NK-92 (cell line): ENCODE data around the gene PPP3R1.
A peak's percentile ranks its signal among the peaks of the same experiment; 100 is the strongest.
"Not testable (repeated sequence)": the region's sequence is repeated elsewhere in the genome, so short reads cannot be mapped to it uniquely, and the experiment has no call there.

Experiments used
- DNase-seq: peaks from one replicate; lab custom pipeline; 2025; ENCODE audit not compliant: unreplicated experiment; lab: John Stamatoyannopoulos, UW

Gene PPP3R1

DNA sequence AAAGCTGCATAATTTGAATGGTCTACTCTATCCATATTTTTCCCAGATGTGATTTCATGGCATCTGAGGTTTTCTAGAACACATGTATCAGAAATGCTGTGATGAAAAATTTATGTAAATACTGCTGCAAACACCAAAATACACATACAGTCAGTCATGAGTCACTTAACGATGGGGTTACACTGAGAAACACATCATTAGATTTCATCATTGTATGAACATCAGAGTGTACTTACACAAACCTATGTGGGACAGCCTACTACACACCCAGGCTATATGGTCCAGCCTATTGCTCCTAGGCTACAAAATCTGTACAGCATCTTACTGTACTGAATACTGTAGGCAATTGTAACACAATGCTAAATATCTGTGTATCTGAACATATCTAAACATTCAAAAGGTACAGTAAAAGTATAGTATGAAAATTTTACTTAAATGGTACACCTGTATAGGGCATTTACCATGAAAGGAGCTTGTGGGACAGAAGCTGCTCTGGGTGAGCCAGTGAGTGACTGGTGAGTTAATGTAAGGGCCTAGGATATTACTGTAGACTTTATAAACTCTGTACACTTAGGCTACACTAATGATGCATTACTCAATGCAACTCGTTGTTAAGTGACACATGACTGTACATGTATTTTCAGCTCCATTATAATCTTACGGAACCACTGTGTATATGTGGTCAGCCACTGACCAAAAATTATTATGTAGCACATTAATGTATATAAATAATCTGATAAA is 61.2 kb downstream of the PPP3R1 start:
- no peak for DNase-seq

DNA sequence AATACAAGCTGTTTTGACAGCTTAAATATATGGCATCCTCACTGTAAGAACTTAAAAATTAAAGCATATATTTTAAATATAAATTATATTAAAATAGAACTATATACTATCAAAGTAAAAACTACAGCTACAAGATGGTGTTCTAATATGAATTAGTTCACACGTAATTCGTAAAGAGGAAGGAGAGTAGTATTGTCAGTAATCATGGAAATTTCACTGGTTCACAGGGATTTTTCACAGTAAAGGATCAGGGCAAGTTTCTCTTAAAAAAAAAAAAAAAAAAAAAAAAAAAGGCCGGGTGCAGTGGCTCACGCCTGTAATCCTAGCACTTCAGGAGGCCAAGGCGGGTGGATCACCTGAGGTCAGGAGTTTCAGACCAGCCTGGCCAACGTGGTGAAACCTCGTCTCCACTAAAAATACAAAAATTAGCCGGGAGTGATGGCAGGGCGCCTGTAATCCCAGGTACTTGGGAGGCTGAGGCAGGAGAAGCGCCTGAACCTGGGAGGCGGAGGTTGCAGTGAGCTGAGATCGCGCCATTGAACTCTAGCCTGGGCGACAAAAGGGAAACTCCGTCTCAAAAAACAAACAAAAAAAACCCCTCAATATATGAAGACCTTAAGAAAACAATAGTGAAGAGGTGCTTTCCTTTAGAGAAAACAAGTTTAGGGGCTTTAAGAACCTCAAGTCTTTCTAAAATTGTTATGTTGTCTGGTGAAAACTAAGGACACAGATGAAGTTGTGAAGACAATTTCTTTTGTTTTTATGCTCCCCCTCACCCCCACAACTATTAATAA is 62.1 kb downstream of the PPP3R1 start:
- no peak for DNase-seq

DNA sequence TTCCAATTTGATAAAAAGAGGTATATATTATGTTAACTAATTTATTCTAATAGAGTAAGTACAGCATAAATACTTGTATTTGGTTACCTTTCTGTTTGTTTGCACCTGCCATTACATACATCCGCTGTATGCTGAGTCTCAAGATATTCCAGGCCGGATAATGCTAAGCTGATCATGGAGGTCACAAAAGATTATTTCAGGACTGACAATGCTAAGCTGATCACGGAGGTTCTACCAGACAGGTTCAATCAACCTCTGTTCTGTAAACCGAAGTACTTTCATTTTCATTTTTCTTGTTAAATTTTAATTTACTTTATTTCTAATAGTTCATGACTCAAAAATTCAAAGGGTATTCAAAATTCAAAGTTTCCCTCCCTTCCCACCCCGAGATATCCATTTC is 63.5 kb downstream of the PPP3R1 start:
- DNase-seq, result no peak

DNA sequence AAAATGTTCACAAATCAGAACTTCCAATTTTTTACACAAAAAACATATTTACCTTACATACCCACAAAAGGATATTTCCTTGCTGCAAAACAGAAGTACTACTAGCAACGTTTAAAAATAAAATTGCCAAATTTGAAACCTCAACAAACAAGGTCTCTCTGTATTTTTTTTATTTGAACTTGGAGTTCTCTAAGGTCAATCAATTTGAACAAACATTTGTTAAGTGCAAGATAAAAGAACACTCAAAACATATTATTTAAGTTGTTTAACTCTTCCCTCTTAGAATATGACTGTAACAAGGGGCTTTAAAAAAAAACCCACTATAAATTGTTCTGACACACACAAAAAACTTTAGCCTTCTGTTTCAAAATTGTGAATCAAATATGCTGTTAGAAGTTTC is 65.0 kb downstream of the PPP3R1 start:
- no peak for DNase-seq

DNA sequence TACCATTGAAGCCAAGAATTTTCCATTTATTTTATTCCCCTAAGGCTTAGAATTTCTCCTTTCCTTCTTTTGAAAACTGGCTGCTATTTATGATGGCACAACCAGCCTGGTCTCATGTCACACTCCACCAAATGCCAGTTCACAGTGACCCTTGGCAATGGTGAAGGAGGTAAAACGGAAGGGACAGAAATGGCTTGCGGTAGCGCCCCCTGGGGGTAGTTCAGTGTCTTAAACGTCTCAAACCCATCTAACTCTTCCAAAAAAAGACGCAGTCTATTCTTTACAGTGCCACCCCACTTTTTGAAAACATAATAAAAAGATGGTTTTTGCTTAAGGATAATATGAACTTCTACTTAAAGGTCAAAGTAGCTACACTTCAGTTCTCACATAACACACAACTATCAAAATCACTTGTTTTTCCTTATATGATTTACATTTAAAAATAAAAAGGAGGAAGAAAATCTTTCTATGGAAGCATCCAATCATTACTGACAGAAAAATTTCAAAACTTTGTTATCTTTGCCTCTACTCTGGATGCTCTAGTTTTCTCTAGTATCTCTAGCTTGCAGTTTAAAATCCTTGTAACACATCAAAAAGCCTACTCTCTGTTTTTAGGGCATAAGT is 66.7 kb downstream of the PPP3R1 start:
- DNase-seq, result no peak

DNA sequence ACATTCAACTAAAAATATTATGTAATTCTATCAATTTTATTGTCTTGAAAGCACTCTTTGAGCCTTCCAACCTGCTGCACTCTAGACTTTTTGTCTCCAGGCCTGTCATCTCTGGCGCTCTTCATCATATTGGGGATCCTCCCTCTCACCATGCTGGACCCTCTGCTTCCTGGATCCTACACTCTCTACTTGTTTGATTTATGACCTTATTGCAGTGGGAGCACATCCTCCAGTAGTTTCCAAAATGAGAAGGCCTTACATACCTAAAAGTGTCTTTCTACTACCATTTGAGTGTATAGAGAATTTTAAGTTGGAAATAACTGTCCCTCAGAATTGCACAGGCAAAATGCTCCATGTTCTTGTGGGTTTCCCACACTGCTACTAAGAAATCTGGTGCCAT is 69.4 kb downstream of the PPP3R1 start:
- DNase-seq, result no peak

DNA sequence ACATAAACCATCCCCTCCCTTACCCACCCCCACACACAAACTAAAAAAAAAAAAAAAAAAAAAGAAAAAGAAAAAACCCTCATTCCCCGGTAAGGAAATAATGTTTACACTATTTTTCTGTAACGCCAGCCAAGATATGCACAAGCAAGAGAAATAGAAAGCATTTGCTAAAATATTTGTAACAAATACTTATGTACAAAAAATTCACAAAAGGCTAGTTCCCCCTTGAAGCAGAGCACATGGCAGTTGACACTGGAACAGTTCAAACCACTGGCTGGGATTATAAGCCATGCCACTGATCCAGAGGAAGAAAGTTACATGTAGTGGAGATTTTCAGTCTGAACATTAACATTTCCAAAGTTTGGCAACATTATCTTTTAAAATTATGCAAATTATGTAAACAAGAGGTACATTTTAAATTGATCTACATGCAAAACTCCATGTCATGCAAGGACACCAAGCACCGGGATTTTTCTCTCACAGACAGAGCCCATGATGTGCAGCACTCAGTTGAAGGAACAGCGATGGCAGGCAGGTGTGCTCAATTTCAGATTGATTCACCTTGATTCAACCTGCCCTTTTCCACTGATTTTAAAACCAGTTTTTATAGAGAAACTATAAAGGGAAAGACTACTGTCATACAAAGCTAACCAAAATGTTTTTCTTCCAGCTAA is 73.2 kb downstream of the PPP3R1 start:
- no peak for DNase-seq

DNA sequence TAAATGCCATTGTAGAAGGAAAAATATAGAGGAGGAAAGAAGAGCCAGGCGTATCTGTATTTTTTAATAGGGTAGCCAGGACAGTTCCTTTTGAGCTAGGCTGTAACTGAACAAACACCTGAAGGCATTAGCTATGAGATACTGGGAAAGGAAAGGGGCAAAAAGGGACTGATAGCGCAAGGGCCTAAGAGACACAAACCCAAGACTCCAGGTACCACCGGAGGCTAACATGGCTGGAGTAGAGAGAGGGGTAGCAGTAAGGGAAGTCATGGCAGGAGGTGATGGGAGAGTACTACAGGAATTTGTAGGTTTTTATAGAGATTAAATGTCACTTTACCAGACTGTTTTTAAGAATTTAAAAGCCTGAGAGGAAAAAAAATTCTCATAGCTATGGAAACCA is 73.9 kb downstream of the PPP3R1 start:
- DNase-seq, result no peak

DNA sequence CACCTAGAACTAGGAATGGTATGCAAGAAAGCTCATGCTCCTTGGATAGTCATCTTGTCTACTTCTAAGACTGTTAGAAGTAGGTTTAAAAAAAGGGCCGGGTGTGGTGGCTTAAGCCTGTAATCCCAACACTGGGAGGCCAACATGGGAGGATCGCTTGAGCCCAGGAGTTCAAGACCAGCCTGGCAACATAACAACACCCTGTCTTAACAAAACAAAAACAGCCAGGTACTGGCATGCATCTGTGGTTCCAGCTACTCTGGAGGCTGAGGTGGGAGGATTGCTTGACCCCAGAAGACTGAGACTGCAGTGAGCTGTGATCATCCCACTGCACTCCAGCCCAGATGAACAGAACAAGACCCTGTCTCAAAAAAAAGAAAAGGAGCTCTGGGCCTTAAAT is 74.8 kb downstream of the PPP3R1 start:
- DNase-seq, result no peak

DNA sequence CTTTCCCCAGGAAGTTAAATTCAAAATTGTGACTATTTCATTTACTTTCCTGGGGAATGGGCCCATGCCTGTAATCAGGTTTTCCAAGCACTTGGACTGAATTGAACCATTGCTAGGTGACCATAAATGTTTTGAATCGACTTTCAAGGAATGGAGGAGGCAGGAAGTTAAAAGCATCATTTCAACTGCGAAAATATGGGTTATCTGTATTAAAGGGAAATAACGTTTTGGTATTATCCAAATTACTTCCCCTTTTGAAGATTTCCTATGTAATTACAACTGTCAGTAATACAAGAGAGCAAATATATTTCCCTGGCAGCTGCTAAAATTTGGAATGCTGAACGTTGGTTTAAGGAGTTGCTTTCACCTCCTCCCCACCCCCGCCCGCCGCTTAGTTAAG is 75.7 kb downstream of the PPP3R1 start:
- DNase-seq, result no peak

DNA sequence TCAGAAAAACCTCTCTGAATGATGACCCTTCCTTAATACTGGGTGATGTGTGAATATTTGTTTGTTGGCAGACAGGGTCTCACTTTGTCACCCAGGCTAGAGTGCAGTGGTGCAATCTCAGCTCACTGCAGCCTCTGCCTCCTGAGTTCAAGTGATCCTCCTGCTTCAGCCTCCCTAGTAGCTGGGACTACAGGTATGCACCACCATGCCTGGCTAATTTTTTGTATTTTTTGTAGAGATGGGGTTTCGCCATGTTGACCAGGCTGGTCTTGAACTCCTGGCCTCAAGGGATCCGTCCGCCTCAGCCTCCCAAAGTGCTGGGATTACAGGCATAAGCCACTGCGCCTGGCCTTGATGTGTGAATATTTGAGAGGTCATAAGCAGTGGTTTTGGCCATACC is 77.1 kb downstream of the PPP3R1 start:
- DNase-seq, result not testable (repeated sequence)

DNA sequence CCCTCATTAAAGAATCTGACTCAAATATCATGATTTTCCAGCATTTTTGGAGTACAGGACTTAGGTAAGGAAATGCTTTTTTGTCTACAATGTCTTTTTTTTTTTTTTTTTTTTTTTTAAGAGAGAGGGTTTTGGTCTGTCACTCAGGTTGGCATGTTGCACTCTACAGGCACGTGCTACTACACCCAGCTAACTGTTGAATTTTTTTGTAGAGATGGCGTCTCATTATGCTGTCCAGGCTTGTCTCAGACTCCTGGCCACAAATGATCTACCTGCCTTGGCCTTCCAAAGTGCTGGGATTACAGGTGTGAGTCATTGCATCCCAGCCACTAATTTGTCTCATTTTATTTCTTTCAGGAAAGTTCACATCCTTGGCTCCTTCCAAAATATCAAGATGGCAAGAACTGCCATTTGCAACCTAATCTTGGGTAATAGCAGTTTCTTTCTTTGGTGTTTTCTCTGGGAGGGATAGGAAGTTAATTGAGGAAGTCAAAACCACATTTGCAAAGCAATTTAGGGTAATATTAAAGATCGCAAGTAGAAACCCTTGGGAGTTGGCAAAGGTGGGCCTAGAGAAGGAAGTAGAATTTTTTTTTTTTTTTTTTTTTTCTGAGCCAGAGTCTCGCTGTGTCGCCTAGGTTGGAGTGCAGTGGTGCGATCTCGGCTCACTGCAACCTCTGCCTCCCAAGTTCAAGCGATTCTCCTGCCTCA is 79.2 kb downstream of the PPP3R1 start:
- DNase-seq, result no peak

DNA sequence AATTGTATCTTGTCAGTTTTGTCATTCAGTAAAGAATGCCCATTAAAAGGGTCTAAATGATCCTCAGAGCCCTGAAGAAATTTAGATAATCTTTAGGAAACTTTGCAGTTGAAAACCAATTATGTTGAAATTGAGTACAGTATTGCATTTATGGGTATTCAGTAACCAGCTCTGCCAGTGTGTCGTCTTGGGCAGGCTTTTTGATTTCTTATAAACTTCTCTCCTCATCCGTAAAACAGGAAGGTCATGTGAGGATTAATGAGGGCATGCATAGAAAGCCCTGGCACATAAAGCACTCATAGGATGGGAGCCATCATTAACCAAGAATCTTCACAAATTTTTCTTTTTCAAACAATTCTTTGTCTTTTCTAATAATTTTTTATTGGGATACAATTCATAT is 79.8 kb downstream of the PPP3R1 start:
- DNase-seq, result no peak

DNA sequence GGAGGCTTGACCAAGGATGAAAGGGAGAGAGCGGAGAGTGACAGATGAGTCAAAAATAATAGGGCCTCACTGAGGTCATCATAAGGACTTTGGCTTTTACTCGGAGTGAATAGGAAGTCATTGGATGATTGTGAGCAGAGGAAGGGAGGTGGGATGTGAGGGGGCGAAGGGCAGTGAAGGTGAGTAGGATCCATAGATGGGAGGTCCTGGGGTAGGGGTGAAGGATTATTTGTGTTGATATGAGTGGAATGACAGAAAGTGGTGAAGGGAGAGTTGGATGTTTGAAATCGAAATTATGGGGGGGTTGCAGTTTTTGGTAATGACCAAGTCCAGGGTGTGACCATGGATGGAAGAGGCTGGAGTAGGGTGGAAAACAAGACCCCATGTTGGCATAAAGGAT is 80.6 kb downstream of the PPP3R1 start:
- no peak for DNase-seq

DNA sequence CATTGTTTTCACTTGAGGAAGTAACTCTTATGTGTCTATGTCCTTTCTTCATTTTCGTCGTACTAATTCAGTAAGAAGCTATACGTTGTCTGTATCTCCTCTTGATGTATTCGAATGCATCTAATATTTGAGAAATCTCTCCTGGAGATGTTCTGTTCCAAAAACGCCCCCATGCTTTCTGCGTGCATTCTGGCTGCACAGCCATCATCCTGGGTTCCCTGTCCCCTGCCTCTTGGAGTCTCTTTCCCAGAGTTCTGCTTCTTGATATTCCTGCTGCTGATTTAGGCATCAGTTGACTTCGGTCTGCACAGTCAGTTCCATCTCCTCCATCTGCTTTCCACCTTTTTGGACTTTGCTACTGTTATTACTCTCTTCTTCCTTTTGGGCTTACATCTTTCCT is 81.2 kb downstream of the PPP3R1 start:
- no peak for DNase-seq

DNA sequence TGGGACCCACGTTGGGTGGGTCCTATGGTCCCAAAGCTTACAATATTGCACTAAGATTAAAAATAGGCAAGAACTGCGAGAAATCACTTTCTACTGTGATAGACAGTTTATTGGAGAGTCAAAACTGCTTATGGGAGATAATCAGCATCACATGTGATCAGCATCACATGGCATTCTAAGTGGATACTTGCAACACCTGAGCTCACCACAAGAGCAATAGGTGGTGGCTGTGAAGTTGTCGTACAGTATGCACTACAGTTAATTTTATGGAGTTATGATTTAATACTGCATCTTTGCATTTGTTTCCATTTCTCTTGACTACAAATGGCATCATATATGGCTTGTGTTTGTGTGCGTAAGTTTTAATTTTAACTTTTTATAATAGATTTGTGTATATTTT is 83.0 kb downstream of the PPP3R1 start:
- DNase-seq, result no peak

DNA sequence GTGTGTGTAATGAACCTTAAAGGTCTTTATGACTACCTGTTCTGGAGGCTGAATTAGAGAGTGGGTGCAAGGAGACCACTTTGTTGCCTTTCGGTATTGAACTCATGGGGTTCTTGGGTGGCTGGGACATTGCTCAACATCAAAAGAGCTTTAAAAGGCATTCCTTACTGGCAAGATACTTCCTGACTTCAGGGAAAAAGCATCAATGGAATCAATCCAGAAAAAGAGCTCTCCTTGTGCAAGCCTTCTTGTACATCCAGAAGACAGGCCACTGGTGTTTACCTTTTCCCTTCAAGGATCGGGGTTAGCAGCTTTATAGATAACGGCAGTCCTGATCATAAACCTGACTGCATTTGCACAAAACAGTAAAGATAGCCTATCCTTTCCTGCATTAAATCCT is 85.1 kb downstream of the PPP3R1 start:
- no peak for DNase-seq

DNA sequence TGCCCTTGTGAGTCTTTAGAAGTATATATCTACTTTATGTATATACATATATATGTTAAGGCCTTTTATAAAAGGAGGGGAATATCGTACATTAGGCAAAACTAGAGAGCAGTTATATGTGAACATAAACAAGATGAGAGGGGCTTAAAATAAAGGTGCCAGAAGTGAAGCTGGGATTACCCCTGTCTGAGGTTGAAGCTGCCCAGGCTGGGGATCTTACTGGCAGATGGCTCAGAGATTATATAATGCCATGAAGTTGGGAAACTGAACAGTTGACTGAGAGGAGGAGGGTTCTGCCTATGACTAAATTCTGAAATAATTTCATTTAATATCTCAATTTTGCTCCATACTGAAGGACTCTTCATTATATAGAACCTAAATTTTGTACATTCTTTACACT is 88.7 kb downstream of the PPP3R1 start:
- no peak for DNase-seq

DNA sequence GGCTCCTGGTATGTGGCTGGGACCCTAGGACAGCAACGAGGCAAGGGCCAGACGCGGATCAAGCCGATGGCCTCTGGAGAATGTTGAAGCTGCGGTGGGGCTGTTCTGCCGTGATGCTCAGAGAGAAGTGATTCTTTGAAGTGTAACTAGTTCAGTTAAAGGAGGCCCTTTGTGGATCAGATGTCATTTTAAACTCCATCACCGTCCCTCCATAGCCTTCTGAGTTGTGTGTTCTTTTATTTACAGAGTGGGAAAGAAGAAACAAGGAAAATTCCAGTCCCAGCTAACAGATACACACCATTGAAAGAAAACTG is 94.2 kb downstream of the PPP3R1 start:
- no peak for DNase-seq

DNA sequence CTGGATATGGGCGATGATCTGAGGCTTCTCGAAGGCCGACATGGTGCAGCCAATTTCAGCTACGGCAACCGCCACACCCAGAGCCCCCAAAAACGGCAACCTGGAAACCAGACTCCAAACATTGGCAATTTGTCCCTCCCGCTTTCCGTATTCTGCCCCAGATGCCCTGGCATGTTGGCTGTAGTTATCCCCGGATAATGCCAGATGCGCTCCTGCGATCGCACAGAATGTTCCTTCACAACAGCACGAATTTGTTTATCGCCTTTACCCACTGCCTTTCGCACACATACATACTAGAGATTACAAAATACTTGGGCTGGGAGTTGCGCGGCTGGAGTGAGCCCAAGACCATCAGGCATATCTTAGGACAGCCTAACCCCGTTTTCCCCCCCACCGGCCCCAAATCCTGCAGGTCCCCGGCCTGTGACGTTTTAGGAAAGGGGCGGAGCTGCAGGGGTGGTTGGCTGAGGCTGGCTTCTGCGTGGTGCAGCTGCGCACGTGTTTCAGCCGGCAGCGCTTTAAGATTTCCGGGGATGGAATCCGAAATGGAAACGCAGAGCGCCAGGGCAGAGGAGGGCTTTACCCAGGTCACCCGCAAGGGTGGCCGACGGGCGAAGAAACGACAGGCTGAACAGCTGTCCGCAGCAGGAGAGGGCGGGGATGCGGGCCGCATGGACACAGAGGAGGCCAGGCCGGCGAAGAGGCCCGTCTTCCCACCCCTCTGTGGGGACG is 94.8 kb downstream of the PPP3R1 start, which contains the start of gene PNO1:
Gene PNO1 (plus strand): TSS at position 487 of the 732 bp plus-strand sequence. CDS start 47 bp downstream, at position 534.
- peak; percentile 79 for DNase-seq
